SHP77 (cell line): ENCODE results near the gene KCNA2.
A peak's percentile ranks its signal among the peaks of the same experiment; 100 is the strongest.

ENCODE experiments used
- DNase-seq, 2 experiments: peaks; one replicate each; lab custom pipeline; 2025; lab: John Stamatoyannopoulos, UW

The KCNA2 gene

GRCh38 chr1:110628323-110629105 lies 22.4 kb upstream of the KCNA2 start:
- DNase-seq, result no peak

GRCh38 chr1:110627764-110628163 lies 21.6 kb upstream of the KCNA2 start:
- DNase-seq, result no peak

GRCh38 chr1:110626889-110627288 lies 20.7 kb upstream of the KCNA2 start:
- DNase-seq, result no peak

GRCh38 chr1:110620686-110621085 lies 14.5 kb upstream of the KCNA2 start:
- DNase-seq, result no peak

GRCh38 chr1:110620250-110620615 lies 14.1 kb upstream of the KCNA2 start:
- no peak for DNase-seq

- DNase-seq, result peak; percentile 78 to 84
Observed at GRCh38 chr1:110619412-110620249, 13.5 kb upstream of the KCNA2 start.

GRCh38 chr1:110618668-110619067 lies 12.5 kb upstream of the KCNA2 start:
- DNase-seq, result no peak

- DNase-seq, result no peak
Observed at GRCh38 chr1:110617589-110617988, 11.4 kb upstream of the KCNA2 start.

GRCh38 chr1:110617116-110617515 lies 11.0 kb upstream of the KCNA2 start:
- no peak for DNase-seq

- peak; percentile 90 to 94 for DNase-seq
Observed at GRCh38 chr1:110616587-110616986, 10.4 kb upstream of the KCNA2 start.

GRCh38 chr1:110615548-110616130 lies 9.5 kb upstream of the KCNA2 start:
- DNase-seq, result peak; percentile 84 to 90

- DNase-seq, result peak; percentile 61 to 76
Observed at GRCh38 chr1:110612060-110612745, 6.0 kb upstream of the KCNA2 start.

- DNase-seq, result no peak
Observed at GRCh38 chr1:110610696-110611286, 4.6 kb upstream of the KCNA2 start.

- DNase-seq, result no peak
Observed at GRCh38 chr1:110610084-110610483, 3.9 kb upstream of the KCNA2 start.

- no peak for DNase-seq
Observed at GRCh38 chr1:110608247-110608646, 2.1 kb upstream of the KCNA2 start.

GRCh38 chr1:110607536-110608230 lies 1.5 kb upstream of the KCNA2 start:
- DNase-seq, result peak in 1 of 2 experiments; percentile 17

- DNase-seq, result no peak
Observed at GRCh38 chr1:110606657-110607535, 738 bp upstream of the KCNA2 start.

- DNase-seq, result no peak
Observed at GRCh38 chr1:110605446-110605845, 712 bp downstream of the KCNA2 start.

GRCh38 chr1:110604586-110605148 lies 1.5 kb downstream of the KCNA2 start:
- no peak for DNase-seq

GRCh38 chr1:110603058-110603457 lies 3.1 kb downstream of the KCNA2 start:
- DNase-seq, result no peak
